GM12878 (cell line): ENCODE measurements around the gene SLTM. TPM values are rescaled to one million over a fixed set of nuclear protein-coding genes. Genes with fewer than 3 reads are reported as not detected.

Experiments used
- ATAC-seq: fragments of 200-7000 bp; cut with Tn5 transposase; 3 replicates; pipeline ENCODE4 v1.9.1; 2020; ENCODE audit warnings: mild to moderate bottlenecking, moderate library complexity
- BruUV-seq: library from RNA; stranded (reverse); fragments of 400-500 nt; replicated peaks from 2 replicates; lab custom pipeline; 2021; lab: Mats Ljungman, UMichigan
- CTCF ChIA-PET: fragments of 300-600 bp; sonication (Branson Sonifier 250); formaldehyde crosslinking; extraction: SDS; loops from one replicate; lab custom pipeline; 2021; ENCODE audit warnings: inconsistent platforms; lab: Yijun Ruan, JAX
- POLR2A ChIA-PET: fragments of 350-600 bp; formaldehyde crosslinking; extraction: SDS; loops from one replicate; lab custom pipeline; 2021; ENCODE audit warnings: inconsistent platforms; lab: Charles Lee
- RAD21 ChIA-PET: fragments of 300-600 bp; sonication (Branson Sonifier 250); formaldehyde crosslinking; loops from one replicate; lab custom pipeline; 2023; ENCODE audit warnings: antibody characterized with exemption; ENCODE audit not compliant: unreplicated experiment; lab: Charles Lee
- SMC1A ChIA-PET: fragments of 300-600 bp; sonication (Branson Sonifier 250); formaldehyde crosslinking; loops from one replicate; lab custom pipeline; 2023; ENCODE audit not compliant: unreplicated experiment, uncharacterized antibody; lab: Charles Lee
- DNase-seq: peaks from one replicate; pipeline ENCODE4 v3.0.0-alpha.2; 2011; ENCODE audit warnings: low read depth, low spot score
- FAIRE-seq: peaks from 3 replicates; lab custom pipeline; 2011; peaks lifted over from hg19 to GRCh38; lab: Jason Lieb, UNC
- H2AFZ ChIP-seq: 2 replicates; pipeline ENCODE4 v1.6.0; 2011; ENCODE audit warnings: low read depth, low read length, control low read depth; ENCODE audit not compliant: control insufficient read depth
- H3K27ac ChIP-seq: 2 replicates; pipeline ENCODE4 v1.5.1; 2011; ENCODE audit warnings: control low read depth; ENCODE audit not compliant: control insufficient read depth, insufficient read depth
- H3K27me3 ChIP-seq, 2 experiments: replicated peaks in 1 of 2; 2 replicates each; pipeline versions ENCODE4 v1.6.0 to v1.6.1; 2011; ENCODE audit warnings: low read length in 1 of 2; ENCODE audit not compliant: control insufficient read depth in 2 of 2, insufficient read depth in 2 of 2
- H3K36me3 ChIP-seq, 2 experiments: 2 replicates each; pipeline ENCODE4 v1.5.1; 2011; ENCODE audit warnings: low read length in 1 of 2; ENCODE audit not compliant: control insufficient read depth in 2 of 2, insufficient read depth in 2 of 2
- H3K4me1 ChIP-seq: 2 replicates; pipeline ENCODE4 v1.6.1; 2011; ENCODE audit warnings: mild to moderate bottlenecking, low read length, moderate library complexity, mixed read lengths; ENCODE audit not compliant: control insufficient read depth, insufficient read depth
- H3K4me2 ChIP-seq: 2 replicates; pipeline ENCODE4 v1.6.0; 2011; ENCODE audit warnings: control low read depth; ENCODE audit not compliant: control insufficient read depth, insufficient read depth
- H3K4me3 ChIP-seq: fragments of 200-600 bp; sonication (generic); 2 replicates; pipeline ENCODE4 v1.5.1; 2016
- H3K79me2 ChIP-seq: 2 replicates; pipeline ENCODE4 v1.6.0; 2011; ENCODE audit warnings: low read length; ENCODE audit not compliant: control insufficient read depth, insufficient read depth
- H3K9ac ChIP-seq: 2 replicates; pipeline ENCODE4 v1.8.0; 2011; ENCODE audit warnings: low read length, control low read depth, mixed read lengths; ENCODE audit not compliant: control insufficient read depth, insufficient read depth
- H3K9me3 ChIP-seq: replicated peaks from 3 replicates; pipeline ENCODE4 v1.5.1; 2011; ENCODE audit warnings: mild to moderate bottlenecking, low read length; ENCODE audit not compliant: control insufficient read depth, insufficient read depth
- H4K20me1 ChIP-seq: 2 replicates; pipeline ENCODE4 v1.6.0; 2011; ENCODE audit not compliant: control insufficient read depth, insufficient read depth
- BCL11A ChIP-seq: IDR thresholded peaks from 2 replicates; pipeline ENCODE4 v1.6.1; 2011; ENCODE audit warnings: low read depth, low read length
- GABPA ChIP-seq: IDR thresholded peaks from 2 replicates; pipeline ENCODE4 v1.6.1; 2014; ENCODE audit warnings: antibody characterized with exemption, low read depth, mild to moderate bottlenecking, inconsistent platforms
- IKZF1 ChIP-seq: fragments of 450-650 bp; conservative IDR thresholded peaks from 2 replicates; pipeline ENCODE4 v1.6.1; 2017; ENCODE audit warnings: antibody characterized with exemption, mild to moderate bottlenecking
- NR2F1 ChIP-seq: fragments of 450-650 bp; conservative IDR thresholded peaks from 2 replicates; pipeline ENCODE4 v1.6.1; 2017; ENCODE audit warnings: mild to moderate bottlenecking
- PAX8 ChIP-seq: fragments of 450-650 bp; IDR thresholded peaks from 2 replicates; pipeline ENCODE4 v1.6.1; 2017; ENCODE audit warnings: mild to moderate bottlenecking, moderate library complexity
- POLR2A ChIP-seq: IDR thresholded peaks from 2 replicates; pipeline ENCODE4 v1.6.1; 2011; ENCODE audit warnings: low read depth, mild to moderate bottlenecking, low read length
- RAD21 ChIP-seq: IDR thresholded peaks from 2 replicates; pipeline ENCODE4 v1.6.1; 2011; ENCODE audit warnings: mild to moderate bottlenecking, low read depth, low read length, moderate library complexity; ENCODE audit not compliant: insufficient read depth
- RAD51 ChIP-seq: fragments of 450-650 bp; IDR thresholded peaks from 2 replicates; pipeline ENCODE4 v1.6.1; 2016; ENCODE audit warnings: moderate library complexity, mild to moderate bottlenecking, inconsistent platforms
- SMC3 ChIP-seq: IDR thresholded peaks from 2 replicates; pipeline ENCODE4 v1.6.1; 2011; ENCODE audit warnings: low read length, improper control_type of control experiment, borderline replicate concordance
- STAT3 ChIP-seq: IDR thresholded peaks from 2 replicates; pipeline ENCODE4 v1.6.1; 2011; ENCODE audit warnings: low read depth, low read length, improper control_type of control experiment
- ZNF384 ChIP-seq: IDR thresholded peaks from 2 replicates; pipeline ENCODE4 v1.6.1; 2012; ENCODE audit warnings: low read depth, mild to moderate bottlenecking, low read length, improper control_type of control experiment, borderline replicate concordance
- ZZZ3 ChIP-seq: IDR thresholded peaks from 2 replicates; pipeline ENCODE4 v1.6.1; 2011; ENCODE audit warnings: low read depth; ENCODE audit not compliant: control insufficient read depth, insufficient read length
- WGBS: methylation state at CpG from one replicate; pipeline ENCODE4 v1.1.6; 2016; ENCODE audit warnings: low lambda C conversion rate; ENCODE audit not compliant: insufficient replicate concordance, insufficient coverage; ENCODE audit errors: missing lambda C conversion rate; 5-methylcytosine and 5-hydroxymethylcytosine counted together
- in situ Hi-C: fragments of 300-500 bp; cut with MboI; formaldehyde crosslinking; loops from 9 replicates; pipeline ENCODE4 v1.14.3; 2018; ENCODE audit warnings: mixed read lengths
- intact Hi-C: fragments of 100-400 bp; cut with micrococcal nuclease; formaldehyde crosslinking; loops from one replicate; pipeline ENCODE4 v1.14.2; 2022; ENCODE audit not compliant: unreplicated experiment
- polyA plus RNA-seq, 11 experiments: library from polyadenylated mRNA; depleted of rRNA in 4 of 11; unstranded in 6 of 11; stranded (reverse) in 5 of 11; fragments of >200 nt; fragmentation: Nextera tagmentation in 4 of 11; fragmentation: Illumina TruSeq in 1 of 11; extraction: Ambion mirVana in 4 of 11; extraction: Trizol in 1 of 11; gene quantifications; 1 replicate in 1 of 11; 2 replicates in 10 of 11; pipeline versions ENCODE4 v1.2.1 to v1.2.3, GENCODE V29; 2011 to 2016; ENCODE audit warnings: inconsistent platforms in 2 of 11, missing spikeins in 2 of 11, low read depth in 1 of 11
- total RNA-seq, 4 experiments: library from RNA; depleted of rRNA in 3 of 4; stranded (reverse); fragments of >200 nt in 3 of 4; fragmentation: Illumina TruSeq in 1 of 4; extraction: Trizol in 1 of 4; gene quantifications; 2 replicates each; pipeline versions ENCODE4 v1.2.1 to v1.2.3, GENCODE V29; 2013 to 2021
- TF ChIP-seq, protein P1 (sequence below): fragments of 450-650 bp; IDR thresholded peaks from 2 replicates; pipeline ENCODE4 v1.6.1; 2017; ENCODE audit warnings: mild to moderate bottlenecking, moderate library complexity
- TF ChIP-seq, protein P2 (sequence below): fragments of 450-650 bp; IDR thresholded peaks from 2 replicates; pipeline ENCODE4 v1.6.1; 2017; ENCODE audit warnings: low read depth, mild to moderate bottlenecking, moderate library complexity
- TF ChIP-seq, protein P3 (sequence below): fragments of 450-650 bp; IDR thresholded peaks from 2 replicates; pipeline ENCODE4 v1.6.1; 2017; ENCODE audit warnings: mild to moderate bottlenecking, low read depth, inconsistent platforms; ENCODE audit not compliant: poor library complexity, severe bottlenecking

SLTM gene
- total and polyA plus RNA-seq, 10 of the 15 experiments (the other 5 are each of a cell fraction or from before 2014, with no cell fraction given) = 50.5 to 152 (median 90.9) TPM

- no peak for TF ChIP-seq SMC3
- no peak for TF ChIP-seq BCL11A
- TF ChIP-seq, protein P1, sequence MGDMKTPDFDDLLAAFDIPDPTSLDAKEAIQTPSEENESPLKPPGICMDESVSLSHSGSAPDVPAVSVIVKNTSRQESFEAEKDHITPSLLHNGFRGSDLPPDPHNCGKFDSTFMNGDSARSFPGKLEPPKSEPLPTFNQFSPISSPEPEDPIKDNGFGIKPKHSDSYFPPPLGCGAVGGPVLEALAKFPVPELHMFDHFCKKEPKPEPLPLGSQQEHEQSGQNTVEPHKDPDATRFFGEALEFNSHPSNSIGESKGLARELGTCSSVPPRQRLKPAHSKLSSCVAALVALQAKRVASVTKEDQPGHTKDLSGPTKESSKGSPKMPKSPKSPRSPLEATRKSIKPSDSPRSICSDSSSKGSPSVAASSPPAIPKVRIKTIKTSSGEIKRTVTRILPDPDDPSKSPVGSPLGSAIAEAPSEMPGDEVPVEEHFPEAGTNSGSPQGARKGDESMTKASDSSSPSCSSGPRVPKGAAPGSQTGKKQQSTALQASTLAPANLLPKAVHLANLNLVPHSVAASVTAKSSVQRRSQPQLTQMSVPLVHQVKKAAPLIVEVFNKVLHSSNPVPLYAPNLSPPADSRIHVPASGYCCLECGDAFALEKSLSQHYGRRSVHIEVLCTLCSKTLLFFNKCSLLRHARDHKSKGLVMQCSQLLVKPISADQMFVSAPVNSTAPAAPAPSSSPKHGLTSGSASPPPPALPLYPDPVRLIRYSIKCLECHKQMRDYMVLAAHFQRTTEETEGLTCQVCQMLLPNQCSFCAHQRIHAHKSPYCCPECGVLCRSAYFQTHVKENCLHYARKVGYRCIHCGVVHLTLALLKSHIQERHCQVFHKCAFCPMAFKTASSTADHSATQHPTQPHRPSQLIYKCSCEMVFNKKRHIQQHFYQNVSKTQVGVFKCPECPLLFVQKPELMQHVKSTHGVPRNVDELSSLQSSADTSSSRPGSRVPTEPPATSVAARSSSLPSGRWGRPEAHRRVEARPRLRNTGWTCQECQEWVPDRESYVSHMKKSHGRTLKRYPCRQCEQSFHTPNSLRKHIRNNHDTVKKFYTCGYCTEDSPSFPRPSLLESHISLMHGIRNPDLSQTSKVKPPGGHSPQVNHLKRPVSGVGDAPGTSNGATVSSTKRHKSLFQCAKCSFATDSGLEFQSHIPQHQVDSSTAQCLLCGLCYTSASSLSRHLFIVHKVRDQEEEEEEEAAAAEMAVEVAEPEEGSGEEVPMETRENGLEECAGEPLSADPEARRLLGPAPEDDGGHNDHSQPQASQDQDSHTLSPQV = no peak
- TF ChIP-seq RAD21 = no peak
- TF ChIP-seq STAT3 = no peak
These were observed 44.1 kb downstream of the SLTM start (continued) for GRCh38 chr15:58889363-58889762.

- ChIA-PET CTCF (interaction anchor here (0.6 to 1.9 kb wide), 3 partner anchors 10 to 614 kb away, joined by 3 to 4 read pairs (median 3); no protein-coding TSS in a partner anchor), SMC1A (interaction anchor here (0.6 to 1.5 kb wide), 2 partner anchors 163 to 652 kb away, joined by 3 read pairs; no protein-coding TSS in a partner anchor), RAD21 (no interaction called here), POLR2A (no interaction called here)
- intact Hi-C loops = no loop called here
- BruUV-seq = no TSS peak
- DNase-seq (no peak), FAIRE-seq (no peak), ATAC-seq (no peak)
- Histone ChIP-seq H3K79me2 (no peaks in the 10 kb centered on the region), H3K27me3 (no peaks in the 10 kb centered on the region), H3K9me3 (no peaks in the 10 kb centered on the region), H4K20me1 (no peaks in the 10 kb centered on the region), H3K27ac (no peak overlapping the region), H3K4me1 (no peaks in the 10 kb centered on the region), H3K4me3 (no peak overlapping the region), H3K9ac (no peak overlapping the region), H2AFZ (no peak overlapping the region), H3K4me2 (no peak overlapping the region), H3K36me3 (peaks cover 13 to 66% of the 10 kb centered on the region in 2 experiments)
- WGBS = 91% methylated on average over 12 of the region's 12 CpGs
- in situ Hi-C loops = no loop called here
- TF ChIP-seq IKZF1 (no peak), RAD51 (no peak), ZNF384 (no peak), PAX8 (no peak), STAT3 (no peak), GABPA (no peak), ZZZ3 (no peak), NR2F1 (no peak), POLR2A (no peak)
- TF ChIP-seq, protein P2, sequence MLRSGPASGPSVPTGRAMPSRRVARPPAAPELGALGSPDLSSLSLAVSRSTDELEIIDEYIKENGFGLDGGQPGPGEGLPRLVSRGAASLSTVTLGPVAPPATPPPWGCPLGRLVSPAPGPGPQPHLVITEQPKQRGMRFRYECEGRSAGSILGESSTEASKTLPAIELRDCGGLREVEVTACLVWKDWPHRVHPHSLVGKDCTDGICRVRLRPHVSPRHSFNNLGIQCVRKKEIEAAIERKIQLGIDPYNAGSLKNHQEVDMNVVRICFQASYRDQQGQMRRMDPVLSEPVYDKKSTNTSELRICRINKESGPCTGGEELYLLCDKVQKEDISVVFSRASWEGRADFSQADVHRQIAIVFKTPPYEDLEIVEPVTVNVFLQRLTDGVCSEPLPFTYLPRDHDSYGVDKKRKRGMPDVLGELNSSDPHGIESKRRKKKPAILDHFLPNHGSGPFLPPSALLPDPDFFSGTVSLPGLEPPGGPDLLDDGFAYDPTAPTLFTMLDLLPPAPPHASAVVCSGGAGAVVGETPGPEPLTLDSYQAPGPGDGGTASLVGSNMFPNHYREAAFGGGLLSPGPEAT = no peak
- TF ChIP-seq, protein P3, sequence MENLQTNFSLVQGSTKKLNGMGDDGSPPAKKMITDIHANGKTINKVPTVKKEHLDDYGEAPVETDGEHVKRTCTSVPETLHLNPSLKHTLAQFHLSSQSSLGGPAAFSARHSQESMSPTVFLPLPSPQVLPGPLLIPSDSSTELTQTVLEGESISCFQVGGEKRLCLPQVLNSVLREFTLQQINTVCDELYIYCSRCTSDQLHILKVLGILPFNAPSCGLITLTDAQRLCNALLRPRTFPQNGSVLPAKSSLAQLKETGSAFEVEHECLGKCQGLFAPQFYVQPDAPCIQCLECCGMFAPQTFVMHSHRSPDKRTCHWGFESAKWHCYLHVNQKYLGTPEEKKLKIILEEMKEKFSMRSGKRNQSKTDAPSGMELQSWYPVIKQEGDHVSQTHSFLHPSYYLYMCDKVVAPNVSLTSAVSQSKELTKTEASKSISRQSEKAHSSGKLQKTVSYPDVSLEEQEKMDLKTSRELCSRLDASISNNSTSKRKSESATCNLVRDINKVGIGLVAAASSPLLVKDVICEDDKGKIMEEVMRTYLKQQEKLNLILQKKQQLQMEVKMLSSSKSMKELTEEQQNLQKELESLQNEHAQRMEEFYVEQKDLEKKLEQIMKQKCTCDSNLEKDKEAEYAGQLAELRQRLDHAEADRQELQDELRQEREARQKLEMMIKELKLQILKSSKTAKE = no peak
These were observed 46.6 kb downstream of the SLTM start for GRCh38 chr15:58886921-58887320.
